Measurements from ENCODE around the gene ANKRD13A. TPM values are rescaled to one million over a fixed set of nuclear protein-coding genes. Genes with fewer than 3 reads are reported as not detected.
"Not testable (repeated sequence)": the region's sequence is repeated elsewhere in the genome, so short reads cannot be mapped to it uniquely, and the experiment has no call there.

Gene ANKRD13A
- total RNA-seq, 1 donor from 2014 or later: 55.4 TPM

GRCh38 chr12:110071967-110072366 is 72.7 kb downstream of the ANKRD13A start:
- DNase-seq (ENCODE audit: low spot score): no peak
- Mint-ChIP-seq H3K4me3 (ENCODE audit: unreplicated experiment) (no peak overlapping the region), H3K9me3 (ENCODE audit: unreplicated experiment) (no peaks in the 10 kb centered on the region), H3K36me3 (ENCODE audit: low read depth, unreplicated experiment) (no peaks in the 10 kb centered on the region), H3K4me1 (ENCODE audit: unreplicated experiment) (peaks cover 6% of the 10 kb centered on the region), H3K27me3 (ENCODE audit: unreplicated experiment) (peaks cover 4% of the 10 kb centered on the region), H3K27ac (ENCODE audit: unreplicated experiment) (no peak overlapping the region)
- TF ChIP-seq, protein P1, sequence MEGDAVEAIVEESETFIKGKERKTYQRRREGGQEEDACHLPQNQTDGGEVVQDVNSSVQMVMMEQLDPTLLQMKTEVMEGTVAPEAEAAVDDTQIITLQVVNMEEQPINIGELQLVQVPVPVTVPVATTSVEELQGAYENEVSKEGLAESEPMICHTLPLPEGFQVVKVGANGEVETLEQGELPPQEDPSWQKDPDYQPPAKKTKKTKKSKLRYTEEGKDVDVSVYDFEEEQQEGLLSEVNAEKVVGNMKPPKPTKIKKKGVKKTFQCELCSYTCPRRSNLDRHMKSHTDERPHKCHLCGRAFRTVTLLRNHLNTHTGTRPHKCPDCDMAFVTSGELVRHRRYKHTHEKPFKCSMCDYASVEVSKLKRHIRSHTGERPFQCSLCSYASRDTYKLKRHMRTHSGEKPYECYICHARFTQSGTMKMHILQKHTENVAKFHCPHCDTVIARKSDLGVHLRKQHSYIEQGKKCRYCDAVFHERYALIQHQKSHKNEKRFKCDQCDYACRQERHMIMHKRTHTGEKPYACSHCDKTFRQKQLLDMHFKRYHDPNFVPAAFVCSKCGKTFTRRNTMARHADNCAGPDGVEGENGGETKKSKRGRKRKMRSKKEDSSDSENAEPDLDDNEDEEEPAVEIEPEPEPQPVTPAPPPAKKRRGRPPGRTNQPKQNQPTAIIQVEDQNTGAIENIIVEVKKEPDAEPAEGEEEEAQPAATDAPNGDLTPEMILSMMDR (IDR thresholded peaks at IDR 0.05; ENCODE audit: unreplicated experiment): no peak

DNA sequence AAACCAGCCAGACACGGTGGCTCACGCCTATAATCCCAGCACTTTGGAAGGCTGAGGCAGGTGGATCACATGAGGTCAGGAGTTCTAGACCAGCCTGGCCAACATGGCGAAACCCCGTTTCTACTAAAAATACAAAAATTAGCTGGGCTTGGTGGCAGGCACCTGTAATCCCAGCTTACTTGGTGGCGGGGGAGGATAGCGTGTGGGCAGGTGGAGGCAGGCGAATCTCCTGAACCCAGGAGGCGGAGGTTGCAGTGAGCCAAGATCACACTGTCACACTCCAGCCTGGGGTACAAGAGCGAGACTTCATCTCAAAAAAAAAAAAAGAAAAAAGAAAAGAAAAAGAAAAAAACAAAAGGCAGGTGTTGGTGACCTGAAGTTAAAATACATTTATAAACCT is 73.4 kb downstream of the ANKRD13A start:
- not testable (repeated sequence) for DNase-seq (ENCODE audit: low spot score); H3K27me3 Mint-ChIP-seq (ENCODE audit: unreplicated experiment); H3K4me1 Mint-ChIP-seq (ENCODE audit: unreplicated experiment); H3K27ac Mint-ChIP-seq (ENCODE audit: unreplicated experiment); H3K4me3 Mint-ChIP-seq (ENCODE audit: unreplicated experiment); H3K9me3 Mint-ChIP-seq (ENCODE audit: unreplicated experiment); H3K36me3 Mint-ChIP-seq (ENCODE audit: low read depth, unreplicated experiment)

DNA sequence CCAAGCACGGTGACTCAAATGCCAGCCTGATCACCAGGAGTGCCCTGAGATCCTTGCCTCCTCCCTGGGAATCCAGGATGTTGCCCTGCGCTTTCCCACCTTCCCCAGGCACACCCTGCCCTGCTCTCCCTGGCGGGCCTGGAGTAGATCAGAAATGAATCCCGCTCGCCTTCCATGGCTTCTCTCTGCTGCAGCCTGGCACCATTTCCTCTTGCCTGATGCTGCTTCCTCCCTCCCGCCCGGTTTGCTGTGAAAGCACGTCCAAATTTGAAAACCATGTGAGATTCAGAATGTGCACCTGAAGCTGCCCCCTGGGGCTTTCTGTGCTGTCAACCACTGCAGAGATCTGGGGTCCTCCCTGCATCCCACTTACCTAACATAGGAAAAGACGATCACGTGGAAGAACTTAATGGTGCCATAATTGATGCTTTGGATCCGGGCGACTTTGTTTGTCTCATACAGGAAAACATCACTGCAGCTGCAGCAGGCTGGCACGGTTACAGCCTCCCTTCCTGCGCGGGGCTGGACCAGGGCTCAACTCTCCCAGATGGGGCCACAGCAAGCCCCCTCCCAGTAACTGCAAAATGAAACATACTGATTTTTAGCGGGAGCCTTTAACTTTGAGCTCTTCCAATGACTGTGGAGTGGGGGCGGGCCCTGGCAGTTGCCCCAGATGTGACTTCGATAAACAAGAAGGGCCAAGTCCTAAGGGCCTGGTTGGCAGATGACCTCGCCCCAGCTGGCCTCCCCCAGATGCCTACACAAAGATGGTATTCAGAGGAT is 74.0 kb downstream of the ANKRD13A start:
- H3K4me3 Mint-ChIP-seq (ENCODE audit: unreplicated experiment): no peak overlapping the region
- H3K27ac Mint-ChIP-seq (ENCODE audit: unreplicated experiment): peak overlapping the region; percentile 9

DNA sequence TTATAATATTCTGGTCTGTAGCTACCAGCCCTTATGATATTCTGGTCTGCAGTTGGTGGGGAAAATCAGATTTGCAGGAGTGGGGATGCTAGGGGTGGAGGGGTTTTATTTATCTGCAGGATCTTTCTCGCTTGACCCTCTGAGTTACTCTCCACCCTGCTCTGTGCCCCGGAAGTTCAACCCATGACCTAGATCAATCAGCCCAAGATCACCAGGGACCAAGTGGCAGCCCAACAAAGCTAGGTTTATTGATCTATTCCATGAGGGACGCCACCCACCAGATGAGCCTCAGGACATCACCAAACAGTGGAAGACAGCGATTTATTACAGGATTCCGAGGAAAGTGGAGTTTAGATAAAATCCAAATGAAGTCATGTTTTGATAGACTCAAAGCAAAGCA is 74.9 kb downstream of the ANKRD13A start:
- DNase-seq (ENCODE audit: low spot score): no peak
- Mint-ChIP-seq H3K27ac (ENCODE audit: unreplicated experiment) (no peak overlapping the region), H3K4me1 (ENCODE audit: unreplicated experiment) (peaks cover 7% of the 10 kb centered on the region), H3K9me3 (ENCODE audit: unreplicated experiment) (no peaks in the 10 kb centered on the region), H3K36me3 (ENCODE audit: low read depth, unreplicated experiment) (no peaks in the 10 kb centered on the region), H3K4me3 (ENCODE audit: unreplicated experiment) (no peak overlapping the region), H3K27me3 (ENCODE audit: unreplicated experiment) (peaks cover 4% of the 10 kb centered on the region)
- TF ChIP-seq, protein P1 (IDR thresholded peaks at IDR 0.05; ENCODE audit: unreplicated experiment): no peak

More for the DNA sequence above, 74.0 kb downstream of the ANKRD13A start:
- no peaks in the 10 kb centered on the region for H3K9me3 Mint-ChIP-seq (ENCODE audit: unreplicated experiment)
- H3K4me1 Mint-ChIP-seq (ENCODE audit: unreplicated experiment): peaks cover 6% of the 10 kb centered on the region
- no peak for DNase-seq (ENCODE audit: low spot score)
- H3K27me3 Mint-ChIP-seq (ENCODE audit: unreplicated experiment): peaks cover 4% of the 10 kb centered on the region
- H3K36me3 Mint-ChIP-seq (ENCODE audit: low read depth, unreplicated experiment): no peaks in the 10 kb centered on the region
- TF ChIP-seq, protein P1 (IDR thresholded peaks at IDR 0.05; ENCODE audit: unreplicated experiment): no peak

- TF ChIP-seq, protein P1 (IDR thresholded peaks at IDR 0.05; ENCODE audit: unreplicated experiment): no peak
- peaks cover 19% of the 10 kb centered on the region for H3K4me1 Mint-ChIP-seq (ENCODE audit: unreplicated experiment)
- no peak for DNase-seq (ENCODE audit: low spot score)
- H3K27ac Mint-ChIP-seq (ENCODE audit: unreplicated experiment): no peak overlapping the region
- no peak overlapping the region for H3K4me3 Mint-ChIP-seq (ENCODE audit: unreplicated experiment)
- H3K9me3 Mint-ChIP-seq (ENCODE audit: unreplicated experiment): no peaks in the 10 kb centered on the region
- peaks cover 3% of the 10 kb centered on the region for H3K36me3 Mint-ChIP-seq (ENCODE audit: low read depth, unreplicated experiment)
- H3K27me3 Mint-ChIP-seq (ENCODE audit: unreplicated experiment): peaks cover 10% of the 10 kb centered on the region
These were observed 76.7 kb downstream of the ANKRD13A start for GRCh38 chr12:110075880-110076279.
